Stimulated activated CD4-positive, alpha-beta T cell treated with anti-CD3 and anti-CD28 coated beads, Interleukin-1b, Interleukin-23, amount 100 ng/mL, for 48 hours (primary cell): ENCODE measurements around the gene SPTBN1.

ENCODE experiments used
- DNase-seq: peaks from one replicate; pipeline ENCODE4 v3.0.0-alpha.2; 2020

Gene SPTBN1

DNA sequence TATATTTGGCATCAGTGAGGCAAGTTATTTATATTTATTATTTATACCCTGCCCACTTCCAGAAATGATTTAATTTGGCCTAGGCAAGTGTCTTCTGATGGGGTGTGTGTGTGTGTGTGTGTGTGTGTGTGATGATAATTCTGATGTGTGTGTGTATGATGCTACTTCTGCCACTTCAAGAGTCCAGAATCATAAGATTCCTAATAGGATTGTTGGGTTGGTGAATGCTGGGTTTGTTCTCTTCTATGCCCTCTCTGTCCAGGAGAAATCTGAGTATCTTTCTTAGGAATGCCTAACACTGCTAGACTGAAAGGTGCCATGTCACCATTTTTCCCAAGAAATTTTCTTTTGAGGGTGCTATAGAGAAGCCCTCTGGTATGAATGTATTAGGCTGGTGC lies 122.5 kb downstream of the SPTBN1 start:
- DNase-seq = no peak

DNA sequence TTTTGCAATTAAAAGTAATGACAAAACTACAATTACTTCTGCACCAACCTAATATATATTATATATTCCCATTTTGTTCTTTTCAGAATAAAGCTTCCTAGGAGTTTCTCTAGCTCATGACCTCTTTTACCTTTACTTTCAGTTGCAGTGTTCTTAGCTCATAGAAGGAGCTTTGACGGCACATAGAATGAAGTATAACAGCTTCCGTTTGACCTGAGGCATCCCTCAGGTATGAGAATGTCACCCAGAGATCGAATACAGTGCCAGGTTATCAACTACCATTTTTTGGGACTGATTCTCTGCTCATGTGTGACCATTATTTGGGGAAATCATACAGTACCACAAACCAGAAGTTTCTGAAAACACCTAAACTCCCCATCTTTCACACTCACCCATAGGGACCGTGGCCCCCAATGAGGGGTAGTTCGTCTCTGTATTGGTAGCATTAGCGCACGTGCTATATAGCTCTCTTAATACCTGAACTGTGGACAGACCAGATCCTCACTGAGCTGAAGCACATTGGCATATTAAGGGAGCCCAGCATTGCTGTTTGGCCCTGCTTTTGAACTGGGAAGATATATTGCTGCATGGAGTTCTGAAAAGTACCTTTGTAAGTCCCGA lies 123.0 kb downstream of the SPTBN1 start:
- DNase-seq = no peak

DNA sequence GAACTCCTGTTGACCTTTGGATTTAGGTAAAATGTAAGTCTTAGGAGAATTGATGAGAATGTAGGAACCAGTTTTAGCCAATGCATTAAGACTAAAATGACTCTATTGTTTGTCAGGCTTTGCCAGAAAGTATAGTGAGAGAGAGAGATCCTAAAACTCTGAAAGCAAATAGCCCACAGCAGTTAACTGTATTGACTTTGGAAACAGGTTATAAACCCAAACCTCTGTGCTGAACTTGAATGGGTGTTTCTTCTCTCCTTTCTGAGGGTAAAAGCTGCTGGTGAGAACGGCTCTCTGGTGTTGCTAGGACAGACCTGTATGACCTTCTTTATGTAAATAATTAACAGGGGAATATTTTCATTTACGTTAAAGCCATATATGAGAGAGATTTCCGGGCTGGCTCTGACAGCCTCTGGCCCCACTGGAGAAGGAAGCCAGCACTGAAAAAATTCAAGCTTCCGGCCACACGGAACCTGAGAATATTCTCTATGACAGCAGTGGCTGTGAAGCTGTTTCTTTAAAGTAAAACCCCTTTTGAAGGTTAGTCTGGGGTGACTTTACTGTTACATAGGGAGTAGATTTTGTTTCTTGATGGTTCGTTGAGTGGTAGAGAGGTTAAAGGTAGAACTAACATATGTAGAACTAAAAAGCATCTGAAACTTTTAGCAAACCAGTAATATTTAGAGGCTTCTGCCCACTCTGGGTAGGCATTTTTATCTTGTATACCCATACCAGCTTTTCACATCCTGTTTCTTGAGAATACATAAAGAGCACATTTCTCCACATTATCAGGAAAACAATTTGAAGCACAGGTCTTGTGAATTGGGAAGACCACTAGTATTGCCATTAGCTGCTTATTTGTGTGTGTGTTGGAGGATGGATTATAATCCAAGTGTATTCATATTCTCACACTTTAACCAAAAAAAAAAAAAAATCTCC lies 123.8 kb downstream of the SPTBN1 start:
- DNase-seq = peak; percentile 36

DNA sequence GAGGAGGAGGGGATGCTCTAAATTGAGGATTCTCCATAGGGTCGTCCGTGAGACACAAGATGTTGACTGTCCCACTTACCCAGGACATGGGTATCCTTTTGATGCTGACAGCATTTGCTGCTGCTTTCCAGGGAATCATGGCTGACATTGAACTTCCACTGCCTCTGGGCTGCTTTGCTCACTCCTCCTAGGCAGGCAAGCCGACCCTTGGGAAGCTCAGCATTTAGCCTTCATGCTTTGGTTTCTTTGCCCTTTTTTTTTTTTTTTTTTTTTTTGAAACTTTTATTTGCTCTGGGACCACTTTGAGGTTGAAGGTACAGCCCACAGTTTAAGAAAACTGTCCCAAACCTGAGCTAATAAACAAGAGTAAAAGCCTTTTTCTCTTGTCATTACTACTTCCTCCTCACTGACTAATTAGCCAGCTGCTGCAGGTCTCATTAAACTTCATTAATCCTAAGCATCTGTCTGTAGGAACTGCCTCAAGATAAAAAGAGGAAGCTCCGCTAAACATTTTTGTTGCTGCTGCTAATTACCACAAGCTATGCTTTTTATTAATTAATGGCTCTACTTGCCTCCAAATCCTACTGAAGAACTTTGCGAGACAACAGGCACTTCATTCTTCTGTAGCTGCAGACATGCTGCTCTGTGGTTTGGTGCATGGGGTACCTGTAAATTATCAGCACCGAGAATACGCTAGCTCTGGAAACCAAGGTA lies 125.4 kb downstream of the SPTBN1 start:
- DNase-seq = no peak

DNA sequence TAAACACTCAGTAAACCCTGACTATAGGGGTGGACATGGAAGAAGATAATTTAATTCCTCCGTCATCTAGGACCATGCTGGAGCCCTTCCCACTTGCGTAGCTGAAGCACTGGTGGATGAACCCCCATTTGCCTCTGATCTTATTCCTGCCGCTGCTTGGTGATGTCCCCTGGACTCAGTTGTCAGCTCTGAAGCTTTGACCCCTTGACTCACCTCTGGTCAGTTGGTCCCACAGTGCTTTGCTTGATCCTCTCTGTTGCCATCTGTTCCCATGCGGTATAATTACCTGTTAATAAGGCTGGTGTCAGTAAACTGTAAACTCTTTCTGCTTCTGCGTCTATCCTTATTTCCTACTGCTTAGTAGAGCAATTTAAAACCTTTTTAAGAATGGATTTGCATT lies 126.9 kb downstream of the SPTBN1 start:
- no peak for DNase-seq

DNA sequence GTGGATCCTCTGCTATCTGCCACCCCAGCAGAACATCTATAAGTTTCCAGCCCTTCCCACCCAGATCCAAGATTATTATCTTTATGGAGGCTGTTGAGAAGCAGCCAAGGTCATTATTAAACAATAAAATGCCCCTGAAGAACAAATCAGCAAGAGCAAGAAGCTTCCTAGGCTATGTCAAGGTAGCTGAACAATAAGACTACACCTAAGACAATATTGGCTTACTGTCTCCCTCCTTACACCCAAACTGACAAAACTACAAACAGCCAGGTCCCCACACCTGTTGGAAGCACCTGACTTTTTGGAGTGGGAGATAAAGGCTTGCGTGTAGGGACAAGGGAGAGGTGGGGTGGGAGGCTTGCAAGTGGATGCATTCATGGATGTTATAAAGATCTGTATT lies 128.5 kb downstream of the SPTBN1 start:
- no peak for DNase-seq

DNA sequence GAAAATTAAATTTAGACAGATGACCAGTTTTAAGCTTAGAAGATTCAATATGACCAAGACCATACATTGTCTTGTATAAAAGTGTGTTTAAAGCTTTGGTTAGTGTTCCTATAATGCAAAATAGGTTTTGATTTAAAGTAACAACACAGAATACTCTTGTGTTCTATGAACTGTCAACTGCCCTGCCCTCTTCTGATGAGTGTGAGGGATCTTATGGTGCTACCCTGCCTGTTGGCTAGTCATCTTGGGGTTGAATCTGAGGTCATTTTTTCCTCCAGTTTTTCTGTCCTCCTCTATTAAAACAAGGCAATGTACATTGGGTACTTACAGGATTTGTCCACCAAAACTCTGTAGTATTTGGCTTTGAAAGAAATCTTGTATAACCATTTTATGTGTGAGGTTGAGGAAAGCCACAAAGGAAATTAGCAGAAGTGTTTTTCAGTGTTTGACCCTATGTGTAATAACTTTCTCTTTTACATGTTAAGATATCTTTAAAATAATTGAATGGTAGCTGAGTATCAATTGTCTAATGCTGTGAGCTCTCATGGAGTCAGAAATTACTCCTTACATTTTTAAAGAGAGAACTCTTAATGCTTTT lies 129.1 kb downstream of the SPTBN1 start:
- DNase-seq = no peak

DNA sequence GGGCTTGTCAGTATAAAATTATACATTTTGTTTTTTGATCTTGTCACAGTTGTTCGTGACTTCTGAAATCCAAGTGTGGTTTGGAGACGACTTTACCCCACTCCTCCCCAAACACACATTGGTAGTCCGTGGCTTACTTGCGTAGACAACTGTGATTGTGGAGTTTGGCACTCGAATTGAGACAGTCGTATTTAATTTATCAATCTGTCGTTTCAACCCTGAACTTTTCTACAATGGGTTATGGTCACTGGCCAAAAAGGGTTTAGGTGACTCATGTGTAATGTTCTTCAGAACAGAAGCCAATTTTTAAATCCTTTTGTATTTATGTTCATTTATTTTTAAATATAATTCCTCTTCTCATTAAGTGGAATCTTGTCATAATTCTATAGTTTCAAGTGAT lies 129.9 kb downstream of the SPTBN1 start:
- no peak for DNase-seq

DNA sequence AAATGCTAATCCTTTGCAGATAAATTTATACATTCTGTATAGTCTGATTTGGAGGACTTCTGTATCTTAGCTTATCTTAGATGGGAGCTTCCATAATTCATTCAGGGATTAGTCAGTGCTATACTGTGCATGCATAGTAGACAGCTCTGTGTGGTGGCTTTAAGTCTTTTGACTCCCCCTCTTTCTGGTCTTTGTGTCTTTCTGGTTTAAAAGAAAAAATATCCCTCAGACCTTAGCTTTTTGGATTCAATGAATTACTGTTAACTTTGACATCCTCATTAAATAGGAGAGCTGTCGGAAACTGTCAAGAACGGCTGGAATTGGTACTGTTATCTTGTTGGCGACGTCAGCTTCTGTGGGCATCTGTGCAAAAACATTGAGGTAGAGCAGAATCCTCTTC lies 130.4 kb downstream of the SPTBN1 start:
- no peak for DNase-seq

DNA sequence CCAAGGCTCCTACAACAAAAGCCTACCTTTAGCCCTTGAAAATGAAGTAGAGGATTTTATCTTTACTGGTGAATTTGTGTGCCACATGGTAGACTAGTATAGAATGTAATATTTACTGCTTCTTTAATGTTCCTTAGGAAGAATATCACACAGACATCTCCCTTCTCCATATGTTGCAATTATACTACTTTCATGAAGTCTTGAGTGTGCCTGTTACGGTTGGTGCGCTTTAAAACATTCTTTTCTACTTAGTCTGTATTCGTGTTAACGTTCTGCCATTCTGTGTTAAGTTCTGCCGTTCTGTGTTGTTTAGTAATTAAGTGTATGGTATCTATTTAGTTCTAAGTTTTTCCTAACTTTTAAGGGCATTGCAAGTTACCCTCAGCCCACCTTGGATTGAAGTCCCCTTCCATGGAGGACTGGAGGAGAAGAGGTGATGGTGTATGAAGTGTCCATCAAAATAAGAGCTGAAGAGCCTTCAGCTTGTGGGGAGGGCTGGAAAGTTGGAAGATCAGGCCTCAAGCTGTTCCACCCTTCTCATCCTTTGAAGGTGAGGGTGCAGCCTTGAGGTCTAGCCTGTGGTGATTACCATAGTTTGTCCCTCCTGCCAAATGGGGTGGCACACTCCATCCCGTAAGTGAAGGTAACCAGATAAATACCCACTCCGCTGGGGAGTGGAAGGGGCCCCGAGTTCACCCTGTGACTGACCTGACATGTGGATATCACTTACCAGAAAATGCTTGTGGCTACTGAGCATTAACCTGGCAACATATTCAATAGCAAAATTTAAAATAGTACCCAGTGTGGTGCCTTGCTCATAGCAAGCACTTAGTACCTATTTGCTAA lies 131.3 kb downstream of the SPTBN1 start:
- no peak for DNase-seq

DNA sequence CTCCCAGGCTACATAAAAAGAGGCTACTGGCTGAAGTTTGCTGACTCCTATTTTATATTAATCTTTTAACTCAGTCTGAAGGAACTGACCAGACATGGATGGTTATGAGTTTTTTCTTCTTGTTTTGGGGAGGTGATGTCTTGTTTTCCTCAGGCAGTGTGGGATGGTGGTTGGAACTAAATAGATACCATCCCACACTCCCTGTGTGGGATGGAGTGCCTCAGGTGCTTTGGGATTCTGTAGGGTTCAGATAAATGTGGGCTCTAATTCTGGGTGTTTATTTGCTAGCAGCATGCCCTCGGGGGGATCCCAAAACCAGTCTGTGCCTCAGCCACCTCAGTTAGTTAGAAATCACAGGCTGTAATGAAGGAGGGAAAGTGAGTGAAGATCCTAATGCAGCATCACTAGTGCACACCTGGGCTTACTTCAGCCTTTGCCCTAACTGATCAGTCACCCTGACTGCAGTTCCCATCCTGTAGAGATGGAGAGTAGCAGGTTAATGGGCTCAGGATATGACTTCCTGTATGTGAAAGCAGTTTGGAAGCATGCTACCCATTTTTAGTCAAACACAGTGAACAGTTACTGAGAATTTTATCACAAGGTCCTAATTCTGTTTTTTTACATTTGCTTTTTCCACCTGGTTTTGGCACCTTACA lies 132.2 kb downstream of the SPTBN1 start:
- no peak for DNase-seq

DNA sequence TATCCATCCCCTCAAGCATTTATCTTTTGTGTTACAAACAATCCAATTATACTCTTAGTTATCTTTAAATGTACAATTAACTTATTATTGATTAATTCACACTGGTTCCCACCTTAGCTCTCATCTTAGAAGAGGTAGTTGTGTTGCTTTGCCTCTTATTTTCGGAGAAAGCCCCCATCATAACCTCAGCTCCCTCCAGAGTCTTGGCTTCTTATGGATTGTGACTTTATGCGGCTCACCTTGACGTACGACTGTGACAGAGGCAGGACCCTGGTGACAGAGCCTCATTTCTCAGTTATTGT lies 132.9 kb downstream of the SPTBN1 start:
- DNase-seq = no peak

DNA sequence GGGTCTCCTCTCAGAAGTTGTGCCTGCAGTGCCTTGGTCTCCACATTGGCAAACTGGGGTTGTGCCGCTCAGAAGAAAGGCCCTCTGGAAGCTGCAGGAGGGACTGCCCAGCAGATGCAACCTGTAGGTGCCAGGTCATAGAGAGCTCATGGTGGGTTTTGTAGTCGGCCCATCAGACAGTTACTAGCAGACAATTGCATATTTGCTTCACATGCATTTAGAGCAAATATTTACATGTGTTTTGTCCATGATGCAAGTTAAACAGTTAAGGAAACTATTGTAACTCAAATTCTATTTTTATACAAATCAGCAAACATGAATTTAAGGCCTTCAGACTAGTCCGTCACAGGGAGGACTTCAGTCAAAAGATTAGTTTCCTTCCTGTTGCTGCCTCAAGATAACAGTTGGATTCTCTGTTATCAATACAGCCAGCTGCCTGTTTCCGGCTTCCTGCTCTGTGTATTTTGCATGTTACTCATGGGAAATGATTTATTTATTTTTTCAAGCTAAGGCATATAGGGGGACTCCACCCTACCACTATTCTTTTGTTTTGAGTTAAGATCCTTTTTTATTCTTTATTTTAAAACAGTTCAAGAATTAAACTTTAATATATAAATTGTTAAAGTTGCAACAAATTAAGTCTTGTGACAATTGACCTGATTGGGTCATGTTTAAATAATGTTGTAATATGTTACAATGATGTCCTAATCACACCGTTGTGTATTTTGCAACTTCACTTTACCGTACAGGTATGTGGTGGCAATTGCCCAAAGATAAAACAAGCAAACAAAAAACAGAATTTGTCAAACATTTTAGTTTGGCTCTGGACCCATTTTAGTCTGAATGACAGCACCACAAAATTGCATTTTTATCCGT lies 133.5 kb downstream of the SPTBN1 start:
- DNase-seq = no peak

DNA sequence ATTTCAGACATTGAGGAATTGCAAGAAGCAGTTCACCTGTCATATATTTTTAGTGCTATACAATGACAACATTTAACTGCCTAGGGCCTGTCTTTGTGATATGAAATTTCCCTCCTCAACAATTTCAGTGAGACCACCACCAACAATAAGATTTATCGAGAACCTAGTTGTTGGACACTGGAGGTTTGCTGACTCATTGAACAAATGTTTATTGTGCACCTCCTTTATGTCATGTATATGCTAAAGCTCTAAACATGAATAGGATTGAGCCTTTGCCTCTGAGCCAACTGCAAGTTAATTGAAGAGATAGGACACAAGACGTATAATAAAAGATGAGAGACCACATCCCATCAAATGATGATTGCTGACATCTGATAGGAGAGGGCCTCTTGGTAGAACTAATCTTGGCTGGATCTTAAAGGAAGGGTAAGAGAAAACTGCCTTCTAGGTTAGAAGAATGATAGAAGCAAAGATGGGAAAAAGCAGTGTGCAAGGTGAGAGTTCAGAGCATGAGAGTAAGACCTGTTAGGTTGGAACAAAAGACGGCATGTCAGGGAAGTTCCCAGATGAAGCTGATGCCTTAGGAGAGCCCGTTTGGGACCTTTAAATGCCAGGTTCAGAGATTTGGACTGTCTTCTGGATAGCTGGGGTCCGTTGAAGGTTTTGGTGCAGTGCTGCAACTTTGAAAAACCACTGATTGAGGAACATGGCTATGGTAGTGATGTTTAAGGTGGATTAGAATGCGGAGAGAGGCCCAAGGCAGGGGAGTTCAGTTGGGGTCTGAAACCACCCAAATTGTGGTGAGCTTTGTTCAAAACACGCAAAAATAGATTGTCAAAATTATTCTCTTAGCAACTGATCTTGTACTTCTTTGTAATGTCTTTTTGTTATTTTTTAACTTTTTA lies 134.3 kb downstream of the SPTBN1 start:
- DNase-seq = no peak

DNA sequence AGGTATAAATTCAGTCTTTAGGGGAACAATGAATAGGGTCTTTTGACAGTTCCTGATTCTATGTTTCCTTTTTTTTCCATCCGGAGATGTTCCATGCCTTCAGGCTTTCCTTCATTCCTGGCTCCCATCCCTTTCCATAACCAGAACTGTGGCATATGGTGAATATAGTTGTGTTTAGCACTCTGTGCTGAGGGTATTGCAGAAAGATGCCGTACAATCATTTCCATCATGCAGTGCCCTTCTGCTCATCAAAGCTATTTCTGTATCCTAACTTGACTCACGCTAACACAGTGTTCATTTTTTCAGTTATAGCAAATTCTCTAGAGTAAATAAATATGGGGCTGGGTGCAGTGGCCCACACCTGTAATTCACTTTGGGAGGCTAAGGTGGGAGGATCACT lies 135.4 kb downstream of the SPTBN1 start:
- DNase-seq = no peak

DNA sequence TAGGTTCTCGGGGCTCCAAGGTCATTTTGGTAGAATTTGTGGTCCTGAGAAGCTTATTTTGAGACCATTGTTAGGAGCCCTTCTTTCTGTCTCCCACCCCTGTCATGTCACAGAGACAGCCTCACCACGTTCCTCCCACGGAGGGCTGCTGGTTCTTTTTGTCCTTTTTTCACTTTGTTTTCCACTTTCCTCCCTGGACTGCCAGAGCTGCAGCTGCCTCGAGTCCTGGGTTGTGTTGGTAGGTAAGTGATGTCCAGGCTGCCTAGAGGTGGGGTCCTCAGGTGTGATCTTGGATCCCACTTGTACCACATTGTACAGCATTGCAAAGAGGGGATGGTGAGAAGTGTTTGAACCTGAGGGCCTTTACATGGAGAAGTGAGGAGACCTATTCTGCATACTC lies 137.1 kb downstream of the SPTBN1 start:
- DNase-seq = no peak

DNA sequence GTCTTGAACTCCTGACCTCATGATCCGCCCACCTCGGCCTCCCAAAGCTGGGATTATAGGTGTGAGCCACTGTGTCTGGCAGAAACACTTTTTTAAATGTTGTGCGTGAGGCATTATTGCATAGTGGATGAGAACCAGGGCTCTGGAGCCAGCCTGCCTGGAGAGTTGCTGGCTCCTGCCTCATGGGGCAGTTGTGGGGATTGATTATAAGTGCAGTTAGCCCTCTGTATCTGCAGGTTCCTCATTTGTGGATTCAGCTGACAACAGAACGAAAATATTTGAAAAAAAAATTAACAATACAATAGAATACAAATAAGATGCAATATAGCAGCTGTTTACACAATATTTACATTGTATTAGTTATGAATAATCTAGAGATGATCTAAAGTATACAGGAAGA lies 137.9 kb downstream of the SPTBN1 start:
- DNase-seq = no peak

DNA sequence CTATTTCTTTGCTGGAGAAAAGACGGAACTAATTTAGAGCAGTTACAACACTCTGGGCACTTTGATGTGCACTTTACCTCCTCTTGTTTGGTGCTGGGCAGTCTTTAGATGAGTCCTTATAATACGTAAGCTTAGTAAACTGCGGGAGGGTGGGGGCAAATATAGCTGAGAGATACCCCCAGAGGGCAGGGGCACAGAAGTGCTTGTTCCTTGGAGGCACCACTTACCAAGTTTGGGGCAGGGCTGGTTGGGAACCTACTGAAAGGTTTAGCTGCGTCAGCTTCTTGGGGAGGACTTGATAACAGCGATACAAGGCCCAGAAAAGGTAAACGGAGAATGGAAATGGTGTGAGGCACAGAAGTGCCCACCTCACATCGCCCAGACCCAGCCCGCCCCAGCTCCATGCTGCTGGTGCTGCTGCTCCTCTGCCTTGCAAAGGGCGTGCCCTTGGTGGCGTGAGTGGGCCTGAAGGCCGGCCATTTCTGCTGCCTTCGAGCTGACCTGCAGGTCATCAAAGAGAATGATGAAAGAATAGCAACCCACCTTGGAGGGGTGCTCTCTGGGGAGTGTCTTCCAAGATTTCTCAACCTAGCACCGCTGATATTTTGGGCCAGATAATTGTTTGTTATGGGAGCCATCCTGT lies 139.2 kb downstream of the SPTBN1 start:
- DNase-seq = no peak
